Measurements from ENCODE around the gene KLHL18. TPM values are rescaled to one million over a fixed set of nuclear protein-coding genes. Genes with fewer than 3 reads are reported as not detected.

KLHL18 gene
- total RNA-seq, 2 experiments from 2014 or later: 28.8 to 32.6 TPM

DNA sequence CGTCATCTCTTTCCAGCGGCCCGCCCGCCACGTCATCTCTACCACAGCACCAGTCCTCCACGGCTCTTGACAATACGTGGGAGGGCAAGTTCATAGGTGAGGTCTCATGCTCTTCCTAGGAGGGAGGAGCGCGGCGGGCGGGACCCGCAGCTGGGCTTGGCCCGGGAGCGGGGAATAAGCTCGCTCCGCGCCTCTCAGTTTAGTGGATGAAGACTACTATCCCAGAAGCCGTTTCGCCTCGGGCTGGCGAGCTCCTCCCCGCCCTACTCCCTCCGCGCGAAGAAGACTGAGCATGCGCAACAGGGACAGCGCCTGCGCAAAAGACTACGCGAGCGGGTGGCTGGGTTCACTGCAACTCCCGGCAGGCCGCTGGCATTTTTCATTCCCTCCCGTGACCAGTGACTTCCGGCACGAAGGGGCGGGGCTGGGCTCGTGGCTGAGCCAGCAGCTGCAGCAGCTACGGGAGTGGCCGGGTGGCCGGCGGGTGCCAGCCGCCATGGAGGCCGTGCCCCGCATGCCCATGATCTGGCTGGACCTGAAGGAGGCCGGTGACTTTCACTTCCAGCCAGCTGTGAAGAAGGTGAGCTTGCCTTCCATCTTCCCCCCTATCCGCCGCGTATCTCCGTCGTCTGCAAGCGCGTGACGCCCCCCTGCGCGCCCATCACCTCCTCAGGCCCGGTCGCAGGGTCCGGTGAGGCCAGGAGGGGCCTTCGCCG lies 98.0 kb downstream of the KLHL18 start, which contains the start of gene PTPN23:
TSS of gene PTPN23 (plus strand) at position 421 of the 716 bp plus-strand sequence. CDS start at position 497, 76 bp downstream.
- Mint-ChIP-seq H3K4me1 (ENCODE audit: low read depth) (peaks cover 37% of the 10 kb centered on the region), H3K4me3 (peak within 1 kb of the TSS; percentile 97), H3K27ac (peak within 1 kb of the TSS; percentile 100), H3K36me3 (ENCODE audit: low read depth) (peaks cover 22% of the 10 kb centered on the region), H3K27me3 (no peaks in the 10 kb centered on the region), H3K9me3 (no peaks in the 10 kb centered on the region)
- TF ChIP-seq, protein P1, sequence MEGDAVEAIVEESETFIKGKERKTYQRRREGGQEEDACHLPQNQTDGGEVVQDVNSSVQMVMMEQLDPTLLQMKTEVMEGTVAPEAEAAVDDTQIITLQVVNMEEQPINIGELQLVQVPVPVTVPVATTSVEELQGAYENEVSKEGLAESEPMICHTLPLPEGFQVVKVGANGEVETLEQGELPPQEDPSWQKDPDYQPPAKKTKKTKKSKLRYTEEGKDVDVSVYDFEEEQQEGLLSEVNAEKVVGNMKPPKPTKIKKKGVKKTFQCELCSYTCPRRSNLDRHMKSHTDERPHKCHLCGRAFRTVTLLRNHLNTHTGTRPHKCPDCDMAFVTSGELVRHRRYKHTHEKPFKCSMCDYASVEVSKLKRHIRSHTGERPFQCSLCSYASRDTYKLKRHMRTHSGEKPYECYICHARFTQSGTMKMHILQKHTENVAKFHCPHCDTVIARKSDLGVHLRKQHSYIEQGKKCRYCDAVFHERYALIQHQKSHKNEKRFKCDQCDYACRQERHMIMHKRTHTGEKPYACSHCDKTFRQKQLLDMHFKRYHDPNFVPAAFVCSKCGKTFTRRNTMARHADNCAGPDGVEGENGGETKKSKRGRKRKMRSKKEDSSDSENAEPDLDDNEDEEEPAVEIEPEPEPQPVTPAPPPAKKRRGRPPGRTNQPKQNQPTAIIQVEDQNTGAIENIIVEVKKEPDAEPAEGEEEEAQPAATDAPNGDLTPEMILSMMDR (IDR thresholded peaks at IDR 0.05): no peak
- intact Hi-C loops (cut with micrococcal nuclease): no loop called here
- ATAC-seq: peak; percentile 81
- peak; percentile 98 for DNase-seq
- ChIA-PET POLR2A (interaction anchor here (0.6 to 1.8 kb wide), 7 partner anchors 9 to 217 kb away, joined by 3 to 7 read pairs (median 4); partner anchors contain the start of genes SCAP and SETD2), CTCF (interaction anchor here (0.6 to 1.4 kb wide), 5 partner anchors 13 to 96 kb away, joined by 3 to 5 read pairs (median 3); no protein-coding TSS in a partner anchor)

DNA sequence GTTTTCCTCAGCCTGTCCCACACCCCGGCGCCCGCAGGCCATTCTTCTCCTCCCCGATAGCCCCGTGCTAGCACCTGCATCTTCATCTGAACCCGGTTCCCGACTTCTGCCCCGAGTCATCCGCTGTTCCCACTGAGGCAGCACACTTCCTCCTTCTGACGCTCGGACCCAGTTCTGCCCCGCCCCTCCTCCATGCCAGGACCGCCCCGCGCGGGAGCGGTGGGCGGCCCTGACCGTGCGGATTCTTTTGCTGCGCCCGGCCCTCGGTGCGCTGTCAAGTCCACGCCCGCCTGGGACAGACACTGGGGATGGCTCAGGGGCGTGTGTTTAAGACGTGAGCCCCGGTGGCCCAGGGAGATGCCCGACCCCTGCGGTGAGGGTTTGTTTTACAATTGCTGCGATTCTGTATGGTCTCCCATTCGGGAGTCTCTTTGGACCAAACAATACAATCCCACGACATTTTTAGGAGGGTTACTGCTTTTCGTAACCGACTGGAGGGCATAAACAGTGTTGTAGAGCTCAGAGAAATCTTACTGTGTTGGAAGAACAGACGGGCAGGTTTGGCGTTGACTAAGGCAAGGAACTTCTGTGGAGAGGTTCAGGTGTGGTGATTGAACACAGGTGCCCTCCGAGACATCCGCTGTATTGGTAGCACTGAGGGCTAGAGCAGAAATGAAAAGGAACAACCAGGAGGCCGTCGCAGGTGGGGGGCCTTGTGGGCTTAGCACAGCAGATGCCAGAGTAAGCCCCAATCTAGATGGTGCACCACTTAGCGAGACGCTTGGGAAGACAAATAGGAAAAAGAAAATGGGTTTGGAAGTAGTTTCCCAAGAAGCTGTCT lies 98.8 kb downstream of the KLHL18 start:
- H3K27ac Mint-ChIP-seq: peak overlapping the region; percentile 100
- H3K4me1 Mint-ChIP-seq (ENCODE audit: low read depth): peaks cover 40% of the 10 kb centered on the region
- H3K27me3 Mint-ChIP-seq: no peaks in the 10 kb centered on the region
- POLR2A ChIA-PET: interaction anchor here (0.8 to 1.8 kb wide), 4 partner anchors 10 to 94 kb away, joined by 3 to 5 read pairs (median 4); partner anchors contain the start of gene SCAP
- ATAC-seq (peak; percentile 72), DNase-seq (peak; percentile 88)
- H3K9me3 Mint-ChIP-seq: no peaks in the 10 kb centered on the region
- H3K4me3 Mint-ChIP-seq: peak overlapping the region; percentile 97
- peaks cover 22% of the 10 kb centered on the region for H3K36me3 Mint-ChIP-seq (ENCODE audit: low read depth)
- TF ChIP-seq, protein P1 (IDR thresholded peaks at IDR 0.05): no peak
- intact Hi-C loops (cut with micrococcal nuclease): no loop called here
- CTCF ChIA-PET: interaction anchor here (0.6 to 1.4 kb wide), 4 partner anchors 12 to 95 kb away, joined by 3 to 5 read pairs (median 3); no protein-coding TSS in a partner anchor

DNA sequence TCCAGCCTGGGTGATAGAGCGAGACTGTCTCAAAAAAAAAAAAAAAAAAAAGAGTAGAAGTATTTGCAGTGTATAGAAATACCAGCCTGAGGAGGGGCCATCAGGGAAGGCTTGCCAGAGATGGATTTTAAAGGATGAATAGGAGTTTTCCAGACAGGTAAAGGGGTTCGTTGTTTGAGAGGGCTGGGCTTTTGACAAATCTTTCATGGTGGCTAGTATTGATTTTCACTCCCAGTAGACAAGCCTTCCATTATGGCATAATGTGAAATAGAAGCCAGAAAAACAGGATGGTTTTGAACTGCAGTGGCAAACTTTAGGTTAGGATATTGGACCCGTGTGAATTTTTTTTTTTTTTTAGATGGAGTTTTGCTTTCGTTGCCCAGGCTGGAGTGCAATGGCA lies 101.7 kb downstream of the KLHL18 start:
- ChIA-PET POLR2A (no interaction called here), CTCF (interaction anchor here (1.7 kb wide), 1 partner anchor 10 kb away, joined by 4 read pairs; no protein-coding TSS in a partner anchor)
- no peak for DNase-seq
- TF ChIP-seq, protein P1 (IDR thresholded peaks at IDR 0.05): no peak
- intact Hi-C loops (cut with micrococcal nuclease): no loop called here
- ATAC-seq: no peak
- H3K27me3 Mint-ChIP-seq: no peaks in the 10 kb centered on the region
- H3K36me3 Mint-ChIP-seq (ENCODE audit: low read depth): peaks cover 25% of the 10 kb centered on the region
- no peak overlapping the region for H3K4me3 Mint-ChIP-seq
- H3K9me3 Mint-ChIP-seq: no peaks in the 10 kb centered on the region
- no peak overlapping the region for H3K27ac Mint-ChIP-seq
- H3K4me1 Mint-ChIP-seq (ENCODE audit: low read depth): peaks cover 46% of the 10 kb centered on the region

DNA sequence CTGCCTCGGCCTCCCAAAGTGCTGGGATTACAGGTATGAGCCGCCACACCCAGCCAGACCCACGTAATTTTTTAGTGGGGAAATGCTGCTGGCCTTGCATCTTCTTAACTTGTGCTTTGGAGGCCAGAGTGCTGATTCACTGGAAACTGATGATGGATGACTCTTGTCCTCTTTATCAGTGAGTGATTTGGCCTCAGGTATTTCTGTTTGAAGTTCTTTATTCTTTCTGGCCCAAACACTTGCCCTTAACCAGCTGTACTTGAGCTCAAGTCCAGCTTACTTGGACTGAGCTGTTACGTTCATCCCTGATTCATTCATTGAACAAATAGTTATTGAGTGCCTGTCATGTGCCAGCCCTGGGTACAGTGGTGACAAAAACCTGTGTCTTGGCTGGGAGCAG lies 102.3 kb downstream of the KLHL18 start:
- ATAC-seq: no peak
- H3K4me3 Mint-ChIP-seq: no peak overlapping the region
- H3K27ac Mint-ChIP-seq: no peak overlapping the region
- H3K4me1 Mint-ChIP-seq (ENCODE audit: low read depth): peaks cover 40% of the 10 kb centered on the region
- DNase-seq: no peak
- H3K9me3 Mint-ChIP-seq: no peaks in the 10 kb centered on the region
- no peaks in the 10 kb centered on the region for H3K27me3 Mint-ChIP-seq
- ChIA-PET CTCF (interaction anchor here (1.7 kb wide), 1 partner anchor 10 kb away, joined by 4 read pairs; no protein-coding TSS in a partner anchor), POLR2A (no interaction called here)
- H3K36me3 Mint-ChIP-seq (ENCODE audit: low read depth): peaks cover 20% of the 10 kb centered on the region
- TF ChIP-seq, protein P1 (IDR thresholded peaks at IDR 0.05): no peak
- intact Hi-C loops (cut with micrococcal nuclease): no loop called here
